GM12801 (cell line): ENCODE data around the gene CCDC201.

Experiments used
- TF ChIP-seq, protein P1 (sequence below): IDR thresholded peaks from one replicate; pipeline ENCODE4 v1.5.1; 2011; ENCODE audit warnings: control low read depth; ENCODE audit not compliant: insufficient read length; ENCODE audit errors: extremely low read depth

The CCDC201 gene, protein sequence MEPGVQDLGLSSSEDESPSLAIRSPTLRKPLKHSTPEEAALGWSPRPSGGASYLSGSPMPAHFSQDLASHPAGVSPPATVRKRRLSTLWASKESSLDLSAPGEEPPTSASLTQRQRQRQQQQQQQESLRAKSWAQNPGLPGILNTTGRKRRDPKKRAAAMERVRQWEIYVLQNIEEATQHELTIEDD

DNA sequence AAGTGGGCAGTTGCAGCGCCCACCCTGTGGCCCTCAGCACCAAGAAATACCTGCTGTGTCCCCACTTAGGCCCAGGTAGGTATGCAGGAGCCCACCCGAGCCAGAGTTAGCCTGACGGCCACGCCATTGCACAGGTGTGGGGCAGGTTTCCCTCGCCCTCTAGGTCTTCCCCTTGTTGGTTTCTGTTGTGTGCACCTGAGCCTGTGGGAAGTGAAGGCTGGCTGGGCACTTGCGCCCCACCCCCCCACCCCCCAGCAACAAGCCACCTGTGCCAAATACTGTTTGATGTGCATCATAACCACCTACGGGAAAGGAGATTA lies at the start of gene CCDC201:
TSS of gene CCDC201 (minus strand) at position 48 of the 320 bp plus-strand sequence. CDS start 75 bp downstream, outside the sequence.
- TF ChIP-seq, protein P1, sequence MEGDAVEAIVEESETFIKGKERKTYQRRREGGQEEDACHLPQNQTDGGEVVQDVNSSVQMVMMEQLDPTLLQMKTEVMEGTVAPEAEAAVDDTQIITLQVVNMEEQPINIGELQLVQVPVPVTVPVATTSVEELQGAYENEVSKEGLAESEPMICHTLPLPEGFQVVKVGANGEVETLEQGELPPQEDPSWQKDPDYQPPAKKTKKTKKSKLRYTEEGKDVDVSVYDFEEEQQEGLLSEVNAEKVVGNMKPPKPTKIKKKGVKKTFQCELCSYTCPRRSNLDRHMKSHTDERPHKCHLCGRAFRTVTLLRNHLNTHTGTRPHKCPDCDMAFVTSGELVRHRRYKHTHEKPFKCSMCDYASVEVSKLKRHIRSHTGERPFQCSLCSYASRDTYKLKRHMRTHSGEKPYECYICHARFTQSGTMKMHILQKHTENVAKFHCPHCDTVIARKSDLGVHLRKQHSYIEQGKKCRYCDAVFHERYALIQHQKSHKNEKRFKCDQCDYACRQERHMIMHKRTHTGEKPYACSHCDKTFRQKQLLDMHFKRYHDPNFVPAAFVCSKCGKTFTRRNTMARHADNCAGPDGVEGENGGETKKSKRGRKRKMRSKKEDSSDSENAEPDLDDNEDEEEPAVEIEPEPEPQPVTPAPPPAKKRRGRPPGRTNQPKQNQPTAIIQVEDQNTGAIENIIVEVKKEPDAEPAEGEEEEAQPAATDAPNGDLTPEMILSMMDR = no peak

DNA sequence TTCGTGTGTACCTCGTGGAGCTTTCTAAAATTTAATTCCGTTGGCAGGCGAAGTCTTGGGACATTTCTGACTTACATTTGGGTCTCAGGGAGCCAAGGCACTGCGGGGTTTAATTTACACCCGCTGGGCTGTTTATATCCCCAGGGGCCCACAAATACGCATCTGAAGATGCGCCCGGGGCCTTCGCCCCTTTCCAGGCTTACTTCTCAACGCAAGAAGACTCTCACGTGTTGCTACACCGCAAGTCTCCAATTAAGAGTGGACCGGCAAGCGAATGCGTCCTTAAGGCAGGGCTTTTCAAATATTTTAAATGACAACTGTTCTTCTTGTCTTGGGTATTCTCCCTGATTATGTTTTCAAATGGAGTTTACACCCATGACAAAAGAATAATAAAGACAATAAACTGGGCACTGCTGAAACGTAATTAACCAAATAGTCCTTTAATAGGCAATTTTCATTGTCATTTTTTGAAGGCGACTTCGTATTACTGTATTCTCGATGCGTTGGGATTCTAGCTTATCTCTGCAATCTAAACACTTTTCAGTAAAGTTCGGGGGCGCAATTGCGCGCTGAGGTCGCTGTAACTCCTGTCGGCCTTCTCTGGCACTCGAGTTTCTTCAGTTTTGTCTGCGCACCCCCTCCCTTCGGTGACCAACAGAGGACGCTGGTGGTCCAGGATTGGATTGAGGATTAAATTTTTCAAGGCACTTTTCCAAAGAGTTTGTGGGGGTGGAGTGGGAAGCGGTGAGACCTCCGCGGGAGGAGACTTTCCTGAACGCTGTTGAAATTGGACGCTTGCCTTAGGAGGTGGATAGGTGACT lies 49.0 kb upstream of the CCDC201 start:
- TF ChIP-seq, protein P1 = no peak

DNA sequence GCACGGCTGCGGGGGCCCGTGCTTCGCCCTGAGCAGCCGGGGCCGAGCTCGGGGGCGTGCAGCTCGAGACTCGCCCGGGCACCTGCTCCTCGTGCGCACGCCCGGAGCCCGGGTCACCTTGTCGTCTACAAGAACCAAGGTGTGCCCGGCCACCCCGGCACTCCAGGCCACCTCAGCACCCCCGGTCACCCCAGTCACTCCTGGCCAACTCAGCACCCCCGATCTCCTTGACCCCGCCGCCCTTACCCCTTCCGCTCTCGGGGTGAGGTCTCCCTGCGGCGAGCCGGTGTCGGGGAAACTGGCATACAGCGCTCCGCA lies 48.5 kb upstream of the CCDC201 start:
- TF ChIP-seq, protein P1 = no peak

DNA sequence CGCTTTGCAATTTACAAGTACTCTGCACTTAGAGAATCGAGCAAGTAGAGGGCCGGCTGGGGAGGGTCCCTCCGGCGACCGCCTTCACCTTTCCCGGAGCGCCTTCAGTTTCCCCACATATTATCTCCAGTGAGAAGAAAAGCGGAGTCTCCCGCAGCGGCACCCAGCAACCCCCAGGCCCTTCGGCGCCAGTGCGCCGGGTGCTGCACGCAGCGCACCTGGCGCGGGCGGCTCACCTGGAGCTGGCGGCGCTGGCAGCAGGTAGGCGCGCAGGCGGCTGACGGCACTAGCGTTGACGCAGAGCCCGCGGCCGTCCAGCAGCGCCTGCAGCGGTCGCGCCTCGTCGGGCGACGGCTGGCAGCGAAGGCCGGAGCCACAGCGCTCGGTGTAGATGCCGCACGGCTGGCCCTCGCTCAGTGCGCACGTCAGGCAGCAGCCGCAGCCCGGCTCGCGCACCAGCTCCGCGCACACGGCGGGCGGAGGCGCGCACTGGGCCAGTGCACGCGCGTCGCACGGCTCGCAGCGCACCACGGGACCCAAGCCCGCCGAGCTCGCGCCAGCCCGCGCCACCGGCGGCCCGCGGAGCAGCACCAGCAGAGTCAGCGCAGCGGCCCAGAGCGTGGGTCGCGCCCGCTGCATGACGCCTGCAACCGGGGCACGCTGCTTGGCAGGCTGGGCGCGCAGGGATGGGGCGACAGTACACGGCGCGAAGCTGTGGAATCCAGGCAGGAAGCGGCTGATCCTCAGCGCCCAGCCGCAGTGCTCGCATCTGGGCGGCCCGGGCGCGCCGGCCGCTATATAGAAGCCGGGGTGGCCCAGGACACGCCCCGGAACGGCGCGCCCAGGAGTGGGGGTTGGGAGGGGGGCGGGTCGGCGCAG lies 47.9 kb upstream of the CCDC201 start, which contains the start of gene IGFBP3:
TSS of gene IGFBP3 (minus strand) at position 771 of the 879 bp plus-strand sequence. CDS start at position 639, 132 bp downstream.
- TF ChIP-seq, protein P1 = no peak

DNA sequence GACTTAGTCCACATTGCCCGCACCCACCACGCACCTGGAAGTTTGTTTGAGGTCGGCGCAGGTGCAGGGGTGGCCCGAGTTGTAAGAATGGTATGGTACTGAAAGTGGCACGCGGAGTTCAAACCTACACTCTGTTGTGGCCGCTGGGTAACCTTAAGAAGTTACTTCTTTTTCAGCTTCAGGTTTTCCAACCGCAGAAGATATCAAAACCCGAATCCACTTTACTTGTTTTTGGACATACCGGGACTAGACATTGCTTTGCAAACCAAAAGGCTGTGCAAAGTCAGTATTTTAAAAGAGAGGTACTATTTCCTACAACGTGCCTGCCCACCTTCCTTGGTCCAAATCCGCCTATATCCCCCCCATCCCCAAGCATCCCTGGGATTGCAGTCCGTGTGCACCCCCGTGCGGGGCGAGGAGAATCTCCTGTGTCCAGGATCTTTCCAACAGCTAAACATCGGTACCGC lies 47.1 kb upstream of the CCDC201 start:
- TF ChIP-seq, protein P1 = no peak

DNA sequence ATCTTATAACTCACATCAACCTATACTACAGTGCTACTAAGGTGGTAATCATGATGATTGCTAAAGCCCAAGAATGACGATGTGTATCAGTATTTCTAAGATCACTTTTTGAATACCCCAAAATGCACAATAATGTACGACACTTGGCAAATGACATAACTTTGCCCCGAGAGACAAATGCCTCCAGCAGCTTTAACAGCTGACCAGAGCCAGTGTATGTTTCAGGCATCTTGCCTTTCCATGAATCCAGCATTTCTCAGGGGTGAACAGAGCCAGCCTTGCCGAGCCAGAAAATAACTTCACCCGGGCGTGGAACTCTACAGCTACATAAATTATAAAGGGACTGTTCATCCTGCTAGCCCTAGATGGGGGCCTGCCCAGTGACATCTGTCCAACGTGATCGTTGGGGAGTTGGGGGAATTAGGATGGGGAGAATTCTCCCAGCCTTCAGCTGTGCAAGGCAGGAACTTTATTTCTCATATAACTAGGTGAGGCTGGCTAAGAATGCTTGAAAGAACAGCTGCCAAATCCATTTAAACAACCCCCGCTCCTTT lies 46.4 kb upstream of the CCDC201 start:
- TF ChIP-seq, protein P1 = no peak

DNA sequence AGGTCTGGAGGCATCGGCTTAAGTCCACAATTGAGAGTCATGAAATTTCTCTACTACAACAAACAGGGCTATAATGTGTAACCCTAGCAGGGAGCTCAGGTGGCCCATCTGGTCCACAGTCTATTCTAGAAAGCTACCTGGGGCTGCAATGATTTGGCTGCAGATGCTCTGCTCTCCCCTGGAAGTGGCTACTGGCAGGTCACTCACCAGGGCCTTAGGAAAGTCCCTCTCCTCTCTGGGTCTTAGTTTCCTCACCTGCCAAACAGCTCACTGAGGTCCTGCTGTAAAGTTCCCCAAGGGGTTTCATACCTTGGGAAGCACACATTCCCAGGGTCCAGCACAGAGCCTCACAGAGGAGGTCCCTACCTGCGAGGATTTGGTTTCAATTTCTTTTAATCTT lies 45.7 kb upstream of the CCDC201 start:
- TF ChIP-seq, protein P1 = no peak
